ENCODE measurements around the gene INSR. TPM values are rescaled to one million over a fixed set of nuclear protein-coding genes. Genes with fewer than 3 reads are reported as not detected.
"Not testable (repeated sequence)": the region's sequence is repeated elsewhere in the genome, so short reads cannot be mapped to it uniquely, and the experiment has no call there.

The INSR gene
- polyA plus RNA-seq, 5 donors, result 11.8 to 15.7 (median 13.8) TPM

DNA sequence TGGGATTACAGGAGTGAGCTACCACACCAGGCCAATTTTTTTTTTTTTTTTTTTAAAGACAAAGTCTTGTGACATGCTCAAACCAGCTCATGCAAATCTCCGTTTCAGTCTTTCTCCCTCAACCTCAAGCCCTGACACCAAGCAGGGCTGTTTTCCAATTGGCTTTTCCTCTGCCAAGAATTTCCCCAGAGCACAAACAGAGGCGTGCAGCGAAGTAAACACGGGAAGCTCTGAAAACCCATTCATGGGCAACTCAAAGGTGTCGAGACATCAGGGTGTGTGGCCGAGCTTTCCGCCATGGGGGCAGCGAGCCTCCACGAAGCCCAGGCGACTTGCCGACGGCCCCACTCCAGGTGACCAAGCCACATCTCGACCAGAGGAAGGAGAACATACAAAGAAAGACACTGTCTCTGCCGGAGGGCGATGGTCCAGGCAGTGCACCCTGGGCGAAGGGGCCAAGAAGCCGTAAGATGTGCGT lies 70.0 kb downstream of the INSR start:
- DNase-seq, result peak; percentile 75 to 78

DNA sequence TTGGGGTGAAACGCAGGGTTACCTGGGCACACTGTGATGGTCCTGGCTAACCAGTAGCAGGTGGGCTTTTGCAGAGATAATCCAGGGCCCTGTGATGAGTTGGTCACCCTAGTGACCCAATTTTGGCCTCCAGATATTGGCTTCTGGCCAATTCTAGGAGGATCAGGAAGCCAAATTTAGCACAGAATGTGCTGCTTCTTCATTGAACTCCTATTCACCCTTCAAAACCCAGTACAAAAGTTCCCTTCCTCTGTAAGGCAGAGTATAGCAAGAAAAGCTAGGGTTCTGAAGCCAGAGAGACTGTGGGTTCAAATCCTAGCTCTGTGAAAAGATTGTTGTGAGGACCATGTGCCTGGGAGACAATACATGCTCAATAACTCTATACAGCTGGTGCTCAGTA lies 70.8 kb downstream of the INSR start:
- DNase-seq, result no peak

DNA sequence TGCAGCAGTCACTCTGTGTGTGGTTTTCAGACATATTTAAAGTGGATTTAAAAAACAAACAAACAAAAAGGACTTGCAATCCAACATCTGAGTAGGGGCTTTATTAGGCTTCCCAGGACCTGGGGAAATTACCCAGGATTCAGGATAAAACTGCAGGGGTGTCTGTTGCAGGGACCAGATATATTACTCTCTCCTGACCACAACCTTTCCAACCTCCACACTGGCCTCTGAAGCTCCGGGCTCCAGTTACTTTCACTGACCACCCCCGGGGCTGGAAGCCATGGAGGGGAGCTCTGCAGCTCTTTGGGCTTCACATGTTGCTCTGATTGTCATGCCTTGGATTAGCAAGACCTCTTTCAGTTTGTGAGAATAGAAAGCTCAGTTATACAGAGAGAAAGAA lies 75.2 kb downstream of the INSR start:
- no peak for DNase-seq

DNA sequence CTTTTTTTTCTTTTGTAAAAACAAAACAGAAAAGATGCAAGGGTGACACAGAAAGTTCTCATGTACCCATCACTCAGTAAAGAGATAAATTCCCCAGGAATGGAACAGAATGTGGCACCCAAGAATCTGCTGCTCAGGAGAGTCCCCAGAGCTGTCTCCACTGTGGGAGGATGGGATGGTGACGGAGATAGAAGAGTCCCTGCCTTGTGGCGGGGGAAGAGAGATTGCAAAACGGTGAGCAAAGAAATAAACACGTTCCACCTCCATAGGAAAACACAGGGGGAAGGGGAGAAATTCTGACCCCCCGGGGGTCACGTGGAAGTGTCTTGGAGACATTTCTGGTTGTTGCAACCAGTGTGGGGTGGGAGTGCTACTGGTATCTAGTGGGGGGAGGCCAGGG lies 76.4 kb downstream of the INSR start:
- DNase-seq, result no peak

- DNase-seq, result no peak
Measured at GRCh38 chr19:7216373-7216902, 77.8 kb downstream of the INSR start.

GRCh38 chr19:7215176-7215575 lies 79.0 kb downstream of the INSR start:
- no peak for DNase-seq

DNA sequence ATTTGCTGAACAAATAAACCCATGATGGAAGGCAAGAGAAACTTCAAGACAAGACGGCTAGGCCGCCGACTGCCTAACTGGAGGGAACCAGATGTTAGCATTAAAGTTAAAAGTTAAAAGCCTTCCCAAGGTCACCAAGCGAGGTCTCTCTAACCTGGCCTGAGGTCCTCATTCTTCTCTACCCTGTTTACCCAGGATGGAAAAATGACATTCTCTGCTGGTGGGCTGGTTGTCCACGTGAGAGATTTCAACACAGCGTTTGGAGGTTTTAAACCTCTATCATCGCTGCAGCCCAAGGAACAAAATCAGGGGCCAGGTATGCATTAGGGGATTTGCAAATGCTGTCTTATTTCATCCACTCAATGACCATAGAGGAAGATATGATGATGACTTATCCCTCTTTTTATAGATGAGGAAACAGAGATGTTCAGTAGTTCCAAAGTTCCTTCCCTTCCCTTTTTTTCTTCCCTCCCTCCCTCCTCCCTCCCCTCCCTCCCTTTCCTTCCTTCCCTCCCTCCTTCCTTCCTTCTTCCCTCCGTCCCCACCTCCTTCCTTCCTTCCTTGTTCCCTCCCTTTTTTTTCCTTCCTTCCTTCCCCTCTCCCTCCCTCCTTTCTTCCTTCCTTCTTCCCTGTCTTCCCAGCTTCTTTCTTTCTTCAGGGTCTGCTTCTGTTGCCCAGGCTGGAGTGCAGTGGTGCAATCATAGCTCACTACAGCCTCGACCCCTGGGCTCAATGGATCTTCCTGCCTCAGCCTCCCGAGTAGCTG lies 79.7 kb downstream of the INSR start:
- no peak for DNase-seq

GRCh38 chr19:7213628-7214323 lies 80.4 kb downstream of the INSR start:
- no peak for DNase-seq

GRCh38 chr19:7211191-7211951 lies 82.8 kb downstream of the INSR start:
- DNase-seq, result peak in 1 of 2 donors; percentile 40

- no peak for DNase-seq
Measured at GRCh38 chr19:7210359-7210758, 83.9 kb downstream of the INSR start.

DNA sequence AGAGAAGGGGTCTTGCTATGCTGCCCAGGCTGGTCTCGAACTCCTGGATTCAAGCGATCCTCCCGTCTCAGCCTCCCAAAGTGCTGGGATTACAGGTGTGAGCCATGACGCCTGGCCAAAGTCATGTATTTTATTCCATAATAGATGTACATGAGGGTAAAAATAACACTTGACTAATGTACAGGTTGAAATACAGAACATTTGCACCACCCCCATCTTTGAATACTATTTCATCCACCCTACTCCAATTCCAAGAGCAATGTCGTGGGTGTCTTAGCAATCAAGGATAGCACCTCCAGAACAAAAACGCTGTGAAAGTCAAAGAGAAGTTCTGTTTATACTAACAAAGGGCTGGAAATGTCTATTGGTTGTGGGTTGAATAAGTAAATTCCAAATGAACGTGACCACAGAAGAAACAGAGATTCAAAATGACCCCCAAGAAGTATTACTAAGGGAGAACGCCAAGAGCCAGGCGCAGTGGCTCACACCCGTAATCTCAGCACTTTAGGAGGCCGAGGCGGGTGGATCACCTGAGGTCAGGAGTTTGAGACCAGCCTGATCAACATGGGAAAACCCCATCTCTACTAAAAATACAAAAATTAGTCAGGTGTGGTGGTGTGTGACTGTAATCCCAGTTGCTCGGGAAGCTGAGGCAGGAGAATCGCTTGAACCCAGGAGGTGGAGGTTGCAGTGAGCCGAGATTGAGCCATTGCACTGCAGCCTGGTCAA lies 84.5 kb downstream of the INSR start:
- DNase-seq, result not testable (repeated sequence)

GRCh38 chr19:7209036-7209435 lies 85.2 kb downstream of the INSR start:
- not testable (repeated sequence) for DNase-seq

DNA sequence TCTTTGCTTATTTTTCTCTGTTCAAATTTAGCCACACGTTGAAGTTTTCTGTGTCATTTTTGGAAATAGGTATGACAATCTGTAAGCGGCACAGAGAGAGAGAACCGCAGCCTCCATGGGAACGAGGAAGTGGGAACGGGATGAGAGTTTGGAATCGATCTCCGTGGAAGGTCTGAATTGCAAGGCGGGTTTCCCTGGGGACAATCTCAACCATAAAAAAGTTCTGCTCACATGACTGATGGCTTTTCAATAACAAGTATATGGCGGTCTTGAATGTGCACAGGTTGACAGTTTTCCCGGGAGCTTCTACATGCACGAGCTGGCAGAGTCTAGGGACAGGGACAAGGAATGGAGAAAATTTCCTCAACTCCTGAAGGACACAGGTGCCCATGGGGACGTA lies 90.9 kb downstream of the INSR start:
- no peak for DNase-seq

- no peak for DNase-seq
Measured at GRCh38 chr19:7202888-7203287, 91.3 kb downstream of the INSR start.

DNA sequence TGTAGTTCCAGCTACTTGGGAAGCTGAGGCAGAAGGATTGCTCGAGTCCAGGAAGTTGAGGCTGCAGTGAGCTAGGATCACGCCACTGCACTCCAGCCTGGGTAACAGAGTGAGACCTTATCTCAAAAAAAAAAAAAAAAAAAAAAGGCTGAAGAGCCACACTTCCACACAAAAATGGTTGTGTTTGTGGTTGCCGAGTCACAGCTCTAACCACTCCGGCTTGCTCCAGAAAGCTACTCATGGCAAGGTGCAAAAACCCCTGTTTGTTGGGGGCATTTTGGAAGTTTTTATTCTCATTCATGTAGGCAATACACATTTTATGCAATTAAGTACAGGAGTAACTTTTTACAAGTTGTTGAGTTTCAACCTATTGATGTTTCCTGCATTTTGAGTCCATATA lies 93.5 kb downstream of the INSR start:
- DNase-seq, result no peak

GRCh38 chr19:7199613-7200533 lies 94.3 kb downstream of the INSR start:
- no peak for DNase-seq

GRCh38 chr19:7197760-7198696 lies 96.2 kb downstream of the INSR start:
- DNase-seq, result peak; percentile 97

DNA sequence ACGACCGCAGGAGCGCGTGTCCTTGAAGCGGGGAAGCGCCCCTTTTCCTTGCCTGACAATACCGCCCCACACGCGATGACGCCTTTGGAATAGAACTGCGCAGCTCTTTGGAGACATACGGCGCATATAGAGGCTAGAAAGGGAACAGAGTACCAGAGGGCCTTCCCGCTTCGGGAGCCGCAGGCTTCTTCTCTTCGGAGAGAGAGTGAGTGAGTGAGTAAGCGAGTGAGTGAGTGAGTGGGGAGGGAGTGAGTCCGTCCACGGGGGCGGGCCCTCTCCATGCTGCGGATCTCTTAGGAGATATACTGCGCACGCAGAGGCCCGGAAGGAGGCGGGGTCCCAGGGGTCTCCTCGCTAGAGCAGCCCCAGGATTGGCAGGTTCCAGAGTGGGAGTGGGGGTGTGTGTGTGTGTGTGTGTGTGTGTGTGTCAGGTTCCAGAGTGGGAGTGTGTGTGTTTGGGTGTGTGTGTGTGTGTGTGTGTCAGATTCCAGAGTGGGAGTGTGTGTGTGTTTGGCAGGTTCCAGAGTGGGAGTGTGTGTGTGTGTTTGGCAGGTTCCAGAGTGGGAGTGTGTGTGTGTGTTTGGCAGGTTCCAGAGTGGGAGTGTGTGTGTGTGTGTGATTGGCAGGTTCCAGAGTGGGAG lies 97.0 kb downstream of the INSR start:
- DNase-seq, result peak; percentile 90

DNA sequence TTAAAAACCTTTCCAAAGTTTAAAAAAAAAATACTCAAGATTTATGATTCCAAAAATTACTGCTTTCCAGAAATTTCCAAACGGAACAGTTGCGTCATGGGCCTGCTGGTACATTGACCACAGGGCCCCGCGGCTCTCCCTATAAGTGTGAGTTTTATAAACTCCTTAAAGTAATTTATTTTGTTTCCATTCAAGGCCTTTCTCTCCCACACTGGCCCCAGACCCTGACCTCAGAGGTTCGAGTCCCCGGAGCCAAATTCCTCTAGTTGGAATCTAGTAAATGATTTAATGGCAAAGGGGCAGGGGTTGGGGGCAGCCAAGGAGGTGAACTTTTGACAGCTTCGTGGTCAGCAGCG lies 97.5 kb downstream of the INSR start:
- DNase-seq, result no peak

Measured in right lung (tissue), 5 donors.